Trophoblast cell (in vitro differentiated cells and primary cell): ENCODE results near the gene DDHD1.

ENCODE experiments used
- DNase-seq, 2 donors: peaks; one replicate each; pipeline ENCODE4 v3.0.0-alpha.2; 2016
- H2AFZ ChIP-seq: 2 replicates; pipeline ENCODE4 v1.6.1; 2013; ENCODE audit warnings: low read length, moderate library complexity, mild to moderate bottlenecking; ENCODE audit not compliant: insufficient read depth, poor library complexity
- H2AK5ac ChIP-seq: 2 replicates; pipeline ENCODE4 v1.6.1; 2013; ENCODE audit warnings: mild to moderate bottlenecking, low read length
- H2BK120ac ChIP-seq: 2 replicates; pipeline ENCODE4 v1.6.1; 2013; ENCODE audit warnings: low read length, mild to moderate bottlenecking, moderate library complexity; ENCODE audit not compliant: insufficient read depth, poor library complexity
- H2BK12ac ChIP-seq: 2 replicates; pipeline ENCODE4 v1.6.1; 2013; ENCODE audit warnings: mild to moderate bottlenecking, low read length, moderate library complexity
- H2BK5ac ChIP-seq: 2 replicates; pipeline ENCODE4 v1.6.1; 2013; ENCODE audit warnings: low read length, low read depth, moderate library complexity, mild to moderate bottlenecking; ENCODE audit not compliant: poor library complexity
- H3K14ac ChIP-seq: 2 replicates; pipeline ENCODE4 v1.6.1; 2013; ENCODE audit warnings: mild to moderate bottlenecking, low read length
- H3K18ac ChIP-seq: 2 replicates; pipeline ENCODE4 v1.6.1; 2013; ENCODE audit warnings: mild to moderate bottlenecking, low read length
- H3K23ac ChIP-seq: 2 replicates; pipeline ENCODE4 v1.6.1; 2013; ENCODE audit warnings: low read length
- H3K27ac ChIP-seq: 2 replicates; pipeline ENCODE4 v1.5.1; 2013; ENCODE audit warnings: low read depth, mild to moderate bottlenecking, inconsistent platforms, low read length, moderate library complexity
- H3K27me3 ChIP-seq: 2 replicates; pipeline ENCODE4 v1.6.1; 2013; ENCODE audit warnings: inconsistent platforms, mild to moderate bottlenecking, low read length, moderate library complexity; ENCODE audit not compliant: insufficient read depth
- H3K36me3 ChIP-seq, 2 experiments: 1 replicate in 1 of 2; 2 replicates in 1 of 2; pipeline ENCODE4 v1.6.1; 2013; ENCODE audit warnings: low read length in 2 of 2, mild to moderate bottlenecking in 2 of 2, moderate library complexity in 1 of 2; ENCODE audit not compliant: insufficient read depth in 2 of 2, control insufficient read depth in 1 of 2
- H3K4ac ChIP-seq: 2 replicates; pipeline ENCODE4 v1.6.1; 2013; ENCODE audit warnings: low read depth, mild to moderate bottlenecking, low read length, moderate library complexity
- H3K4me1 ChIP-seq, 2 experiments: 1 replicate in 1 of 2; 2 replicates in 1 of 2; pipeline ENCODE4 v1.6.1; 2013; ENCODE audit warnings: low read length in 2 of 2, mild to moderate bottlenecking in 2 of 2, moderate library complexity in 1 of 2; ENCODE audit not compliant: insufficient read depth in 2 of 2, control insufficient read depth in 1 of 2
- H3K4me2 ChIP-seq: 2 replicates; pipeline ENCODE4 v1.6.1; 2013; ENCODE audit warnings: inconsistent platforms, mild to moderate bottlenecking, low read length, moderate library complexity
- H3K4me3 ChIP-seq: 2 replicates; pipeline ENCODE4 v1.5.1; 2013; ENCODE audit warnings: mild to moderate bottlenecking, low read depth, low read length, inconsistent platforms
- H3K79me1 ChIP-seq: one replicate; pipeline ENCODE4 v1.6.1; 2013; ENCODE audit warnings: low read length
- H3K79me2 ChIP-seq: 2 replicates; pipeline ENCODE4 v1.6.1; 2013; ENCODE audit warnings: low read length, mild to moderate bottlenecking; ENCODE audit not compliant: control insufficient read depth, insufficient read depth, poor library complexity
- H3K9ac ChIP-seq: 2 replicates; pipeline ENCODE4 v1.6.1; 2013; ENCODE audit warnings: mild to moderate bottlenecking, low read length
- H3K9me3 ChIP-seq: 2 replicates; pipeline ENCODE4 v1.6.1; 2013; ENCODE audit warnings: low read depth, mild to moderate bottlenecking, control low read depth, inconsistent platforms, low read length; ENCODE audit not compliant: insufficient read depth
- H4K12ac ChIP-seq: 2 replicates; pipeline ENCODE4 v1.6.1; 2013; ENCODE audit warnings: low read depth, mild to moderate bottlenecking, low read length, moderate library complexity
- H4K8ac ChIP-seq: 2 replicates; pipeline ENCODE4 v1.6.1; 2013; ENCODE audit warnings: low read depth, mild to moderate bottlenecking, low read length, moderate library complexity
- H4K91ac ChIP-seq: one replicate; pipeline ENCODE4 v1.6.1; 2013; ENCODE audit warnings: low read depth, mild to moderate bottlenecking, low read length, moderate library complexity
- WGBS: extraction: QIAGEN DNeasy Blood & Tissue Kit; methylation state at CpG from one replicate; pipeline ENCODE4 v1.1.7; 2013; ENCODE audit warnings: missing lambda C conversion rate; ENCODE audit not compliant: insufficient read length, insufficient coverage; ENCODE audit errors: extremely low coverage; 5-methylcytosine and 5-hydroxymethylcytosine counted together

DDHD1 gene

GRCh38 chr14:53175375-53175774, 22.3 kb upstream of the DDHD1 start:
- DNase-seq: no peak
- Histone ChIP-seq H3K18ac (no peak overlapping the region), H3K4me3 (no peak overlapping the region), H2BK120ac (no peak overlapping the region), H3K36me3 (no peaks in the 10 kb centered on the region), H2AK5ac (no peak overlapping the region), H3K27me3 (no peaks in the 10 kb centered on the region), H3K4me1 (peaks cover 0 to 2% of the 10 kb centered on the region in 2 experiments), H3K23ac (no peak overlapping the region), H2BK5ac (no peak overlapping the region), H3K14ac (no peak overlapping the region), H3K9me3 (no peaks in the 10 kb centered on the region), H3K79me1 (no peaks in the 10 kb centered on the region), H2BK12ac (no peak overlapping the region), H4K12ac (no peak overlapping the region), H3K79me2 (no peaks in the 10 kb centered on the region), H2AFZ (no peak overlapping the region), H4K8ac (no peak overlapping the region), H3K4me2 (no peak overlapping the region), H3K4ac (no peak overlapping the region), H3K9ac (no peak overlapping the region), H4K91ac (no peak overlapping the region), H3K27ac (no peak overlapping the region)
- WGBS: no CpG with 5 or more reads among the region's 4 CpGs

GRCh38 chr14:53174918-53175317, 21.8 kb upstream of the DDHD1 start:
- H2AFZ ChIP-seq: no peak overlapping the region
- no peaks in the 10 kb centered on the region for H3K27me3 ChIP-seq
- no peak overlapping the region for H2AK5ac ChIP-seq
- H4K91ac ChIP-seq: no peak overlapping the region
- no peak overlapping the region for H3K9ac ChIP-seq
- H2BK12ac ChIP-seq: no peak overlapping the region
- no peak overlapping the region for H3K18ac ChIP-seq
- H4K12ac ChIP-seq: no peak overlapping the region
- H2BK120ac ChIP-seq: no peak overlapping the region
- no peak overlapping the region for H3K4me2 ChIP-seq
- no peak overlapping the region for H3K14ac ChIP-seq
- H3K23ac ChIP-seq: no peak overlapping the region
- H3K27ac ChIP-seq: no peak overlapping the region
- DNase-seq: peak in 1 of 2 donors; percentile 42
- no peaks in the 10 kb centered on the region for H3K9me3 ChIP-seq
- WGBS: no CpG with 5 or more reads among the region's 4 CpGs
- no peaks in the 10 kb centered on the region for H3K79me1 ChIP-seq
- no peaks in the 10 kb centered on the region for H3K36me3 ChIP-seq
- no peak overlapping the region for H3K4ac ChIP-seq
- H4K8ac ChIP-seq: no peak overlapping the region
- no peaks in the 10 kb centered on the region for H3K79me2 ChIP-seq
- H3K4me3 ChIP-seq: no peak overlapping the region
- H3K4me1 ChIP-seq: peaks cover 0 to 2% of the 10 kb centered on the region in 2 experiments
- no peak overlapping the region for H2BK5ac ChIP-seq

GRCh38 chr14:53168786-53169185, 15.7 kb upstream of the DDHD1 start:
- no CpG with 5 or more reads among the region's 9 CpGs for WGBS
- H3K18ac ChIP-seq: no peak overlapping the region

GRCh38 chr14:53167602-53168328, 14.6 kb upstream of the DDHD1 start:
- no peak overlapping the region for H4K91ac ChIP-seq
- H3K23ac ChIP-seq: no peak overlapping the region
- no peak overlapping the region for H3K14ac ChIP-seq
- no CpG with 5 or more reads among the region's 4 CpGs for WGBS
- no peak overlapping the region for H2AFZ ChIP-seq
- H3K4ac ChIP-seq: no peak overlapping the region
- H2BK12ac ChIP-seq: no peak overlapping the region
- no peaks in the 10 kb centered on the region for H3K4me1 ChIP-seq
- no peaks in the 10 kb centered on the region for H3K9me3 ChIP-seq
- no peaks in the 10 kb centered on the region for H3K79me1 ChIP-seq
- H3K4me2 ChIP-seq: no peak overlapping the region
- no peak overlapping the region for H3K27ac ChIP-seq
- no peak overlapping the region for H3K4me3 ChIP-seq
- peak; percentile 25 to 68 for DNase-seq
- no peak overlapping the region for H2AK5ac ChIP-seq
- no peak overlapping the region for H3K9ac ChIP-seq
- H3K27me3 ChIP-seq: no peaks in the 10 kb centered on the region
- H3K36me3 ChIP-seq: no peaks in the 10 kb centered on the region
- H4K12ac ChIP-seq: no peak overlapping the region
- H3K79me2 ChIP-seq: no peaks in the 10 kb centered on the region
- H2BK120ac ChIP-seq: no peak overlapping the region
- H2BK5ac ChIP-seq: no peak overlapping the region
- no peak overlapping the region for H3K18ac ChIP-seq
- no peak overlapping the region for H4K8ac ChIP-seq

More at GRCh38 chr14:53168786-53169185, 15.7 kb upstream of the DDHD1 start:
- H3K4me3 ChIP-seq: no peak overlapping the region
- H2BK12ac ChIP-seq: no peak overlapping the region
- no peak overlapping the region for H3K4me2 ChIP-seq
- no peak overlapping the region for H3K23ac ChIP-seq
- H2BK120ac ChIP-seq: no peak overlapping the region
- H4K12ac ChIP-seq: no peak overlapping the region
- H2BK5ac ChIP-seq: no peak overlapping the region
- H3K79me1 ChIP-seq: no peaks in the 10 kb centered on the region
- H3K9ac ChIP-seq: no peak overlapping the region
- H2AK5ac ChIP-seq: no peak overlapping the region
- no peaks in the 10 kb centered on the region for H3K9me3 ChIP-seq
- H2AFZ ChIP-seq: no peak overlapping the region
- H4K91ac ChIP-seq: no peak overlapping the region
- no peak overlapping the region for H3K27ac ChIP-seq
- peak; percentile 33 to 74 for DNase-seq
- no peaks in the 10 kb centered on the region for H3K27me3 ChIP-seq
- H3K4ac ChIP-seq: no peak overlapping the region
- H3K4me1 ChIP-seq: no peaks in the 10 kb centered on the region
- no peaks in the 10 kb centered on the region for H3K79me2 ChIP-seq
- H3K14ac ChIP-seq: no peak overlapping the region
- H4K8ac ChIP-seq: no peak overlapping the region
- H3K36me3 ChIP-seq: no peaks in the 10 kb centered on the region
